SK-N-SH (cell line): Measurements from ENCODE around the gene SLC22A15. TPM values are rescaled to one million over a fixed set of nuclear protein-coding genes. Genes with fewer than 3 reads are reported as not detected.

Experiments
- CTCF ChIA-PET: fragments of 300-600, 350-600 bp; formaldehyde crosslinking; extraction: SDS; loops from one replicate; lab custom pipeline; 2021; lab: Yijun Ruan, JAX
- POLR2A ChIA-PET: fragments of 350-600 bp; sonication (Branson Sonifier 250); formaldehyde crosslinking; extraction: SDS; loops from one replicate; lab custom pipeline; 2020; ENCODE audit warnings: antibody characterized with exemption, inconsistent platforms; lab: Yijun Ruan, JAX
- DNase-seq: peaks from one replicate; pipeline ENCODE4 v3.0.0; 2012
- H2AFZ ChIP-seq: fragments of 200-600 bp; sonication (generic); 2 replicates; pipeline ENCODE4 v1.8.1; 2016; ENCODE audit warnings: antibody characterized with exemption, mild to moderate bottlenecking, low read depth
- H3F3A ChIP-seq: fragments of 200-600 bp; sonication (generic); replicated peaks from 2 replicates; pipeline ENCODE3; 2016; ENCODE audit warnings: antibody characterized with exemption, mild to moderate bottlenecking; ENCODE audit not compliant: insufficient read depth
- H3K27ac ChIP-seq, 2 experiments: fragments of 200-500 bp in 1 of 2; fragments of 200-600 bp in 1 of 2; sonication (Bioruptor generic) in 1 of 2; sonication (generic), shearing (Covaris generic) in 1 of 2; 2 replicates each; pipeline versions ENCODE4 v1.5.1 to v1.6.1; 2014 to 2016; ENCODE audit warnings: low read depth in 2 of 2, inconsistent platforms in 1 of 2, low read length in 1 of 2, mild to moderate bottlenecking in 1 of 2, mixed read lengths in 1 of 2
- H3K27me3 ChIP-seq: fragments of 200-600 bp; sonication (generic), shearing (Covaris generic); 2 replicates; pipeline ENCODE4 v1.6.1; 2016; ENCODE audit warnings: mixed run types; ENCODE audit not compliant: insufficient read depth
- H3K36me3 ChIP-seq, 2 experiments: fragments of 200-500 bp in 1 of 2; fragments of 200-600 bp in 1 of 2; sonication (Bioruptor generic) in 1 of 2; sonication (generic) in 1 of 2; replicated peaks in 1 of 2; 2 replicates each; pipeline versions ENCODE3 to v1.5.1; 2014 to 2016; ENCODE audit warnings: low read length in 1 of 2, mild to moderate bottlenecking in 1 of 2; ENCODE audit not compliant: insufficient read depth in 2 of 2, control insufficient read depth in 1 of 2
- H3K4me1 ChIP-seq, 2 experiments: fragments of 200-500 bp in 1 of 2; fragments of 200-600 bp in 1 of 2; sonication (Bioruptor generic) in 1 of 2; sonication (generic), shearing (Covaris generic) in 1 of 2; 2 replicates each; pipeline versions ENCODE4 v1.5.1 to v1.6.1; 2014 to 2016; ENCODE audit warnings: low read depth in 1 of 2, low read length in 1 of 2, mixed run types in 1 of 2; ENCODE audit not compliant: insufficient read depth in 2 of 2, control insufficient read depth in 1 of 2
- H3K4me2 ChIP-seq: fragments of 200-600 bp; sonication (generic), shearing (Covaris generic); 2 replicates; pipeline ENCODE4 v1.6.1; 2017; ENCODE audit warnings: mixed run types
- H3K4me3 ChIP-seq, 2 experiments: fragments of 200-500 bp in 1 of 2; fragments of 200-600 bp in 1 of 2; sonication (Bioruptor generic) in 1 of 2; sonication (generic), shearing (Covaris generic) in 1 of 2; 2 replicates each; pipeline versions ENCODE4 v1.5.1 to v1.8.1; 2014 to 2016; ENCODE audit warnings: low read depth in 2 of 2, inconsistent platforms in 1 of 2, low read length in 1 of 2, mild to moderate bottlenecking in 1 of 2, mixed read lengths in 1 of 2, moderate library complexity in 1 of 2
- H3K79me2 ChIP-seq: fragments of 200-600 bp; sonication (generic); 2 replicates; pipeline ENCODE4 v1.8.1; 2017; ENCODE audit warnings: mild to moderate bottlenecking; ENCODE audit not compliant: insufficient read depth
- H3K9ac ChIP-seq: fragments of 200-600 bp; sonication (generic); 2 replicates; pipeline ENCODE4 v1.6.1; 2017; ENCODE audit warnings: mixed run types
- H3K9me2 ChIP-seq: fragments of 200-600 bp; sonication (generic); 2 replicates; pipeline ENCODE4 v1.6.1; 2017; ENCODE audit warnings: mixed run types
- H3K9me3 ChIP-seq: fragments of 200-600 bp; sonication (generic); 2 replicates; pipeline ENCODE4 v1.6.1; 2017; ENCODE audit warnings: mixed run types, mild to moderate bottlenecking, moderate library complexity
- H4K20me1 ChIP-seq: fragments of 200-600 bp; sonication (generic); 2 replicates; pipeline ENCODE4 v1.6.1; 2017; ENCODE audit warnings: mild to moderate bottlenecking, mixed run types; ENCODE audit not compliant: insufficient read depth
- ELF1 ChIP-seq: IDR thresholded peaks from 2 replicates; pipeline ENCODE4 v1.4.0; 2012
- EZH2phosphoT487 ChIP-seq: fragments of 200-600 bp; sonication (generic); IDR thresholded peaks from 2 replicates; pipeline ENCODE4 v1.6.1; 2017; ENCODE audit warnings: low read depth, mixed run types, mild to moderate bottlenecking, antibody characterized with exemption, moderate library complexity, borderline replicate concordance
- FOXJ3 ChIP-seq: sonication (generic); formaldehyde crosslinking; IDR thresholded peaks from 2 replicates; pipeline ENCODE4 v1.5.1; 2020; ENCODE audit warnings: mild to moderate bottlenecking, missing genetic modification reagents
- GABPA ChIP-seq: IDR thresholded peaks from 2 replicates; pipeline ENCODE4 v1.4.0; 2012; ENCODE audit warnings: low read depth, mild to moderate bottlenecking
- JUND ChIP-seq: IDR thresholded peaks from 2 replicates; pipeline ENCODE4 v1.4.0; 2012
- MEF2A ChIP-seq: IDR thresholded peaks from 2 replicates; pipeline ENCODE4 v1.4.0; 2012; ENCODE audit warnings: low read depth, borderline replicate concordance
- NRF1 ChIP-seq: IDR thresholded peaks from 2 replicates; pipeline ENCODE4 v1.6.1; 2012; ENCODE audit warnings: low read depth, mild to moderate bottlenecking, low read length
- POLR2AphosphoS5 ChIP-seq: IDR thresholded peaks from 2 replicates; pipeline ENCODE4 v1.6.1; 2012; ENCODE audit warnings: low read depth, low read length
- RCOR1 ChIP-seq: fragments of 150-350 bp; IDR thresholded peaks from 2 replicates; pipeline ENCODE4 v1.6.1; 2017; ENCODE audit warnings: antibody characterized with exemption, low read length
- RFX5 ChIP-seq: IDR thresholded peaks from 2 replicates; pipeline ENCODE4 v1.6.1; 2012; ENCODE audit warnings: mild to moderate bottlenecking, improper control_type of control experiment, low read length
- SMC3 ChIP-seq: IDR thresholded peaks from 2 replicates; pipeline ENCODE4 v1.6.1; 2012; ENCODE audit warnings: low read depth, low read length, improper control_type of control experiment
- TAF1 ChIP-seq: IDR thresholded peaks from 2 replicates; pipeline ENCODE4 v1.6.1; 2012; ENCODE audit warnings: low read depth, mild to moderate bottlenecking, low read length, moderate library complexity, borderline replicate concordance
- USF2 ChIP-seq: fragments of 150-350 bp; IDR thresholded peaks from 2 replicates; pipeline ENCODE4 v1.6.1; 2017; ENCODE audit warnings: antibody characterized with exemption, low read length, low read depth, borderline replicate concordance
- WGBS: methylation state at CpG from one replicate; pipeline ENCODE4 v1.1.6; 2017; ENCODE audit warnings: low lambda C conversion rate; 5-methylcytosine and 5-hydroxymethylcytosine counted together
- polyA plus RNA-seq, 3 experiments: library from polyadenylated mRNA; depleted of rRNA; stranded (reverse); fragments of >200 nt; gene quantifications; 2 replicates each; pipeline ENCODE4 v1.2.3, GENCODE V29; 2012
- TF ChIP-seq, protein P1 (sequence below): fragments of 200-600 bp; sonication (generic); IDR thresholded peaks from 2 replicates; pipeline ENCODE4 v1.6.1; 2017; ENCODE audit warnings: antibody characterized with exemption, mild to moderate bottlenecking, moderate library complexity
- TF ChIP-seq, protein P2 (sequence below): IDR thresholded peaks from 2 replicates; pipeline ENCODE4 v1.4.0; 2012; ENCODE audit warnings: low read depth, borderline replicate concordance
- TF ChIP-seq, protein P3 (sequence below): IDR thresholded peaks from 2 replicates; pipeline ENCODE4 v1.6.1; 2012; ENCODE audit warnings: mild to moderate bottlenecking, low read depth, low read length, moderate library complexity
- TF ChIP-seq, protein P4 (sequence below): IDR thresholded peaks from 2 replicates; pipeline ENCODE4 v1.4.0; 2012; ENCODE audit warnings: low read depth
- TF ChIP-seq, protein P5 (sequence below): IDR thresholded peaks from 2 replicates; pipeline ENCODE4; 2012

The SLC22A15 gene
- polyA plus RNA-seq, 1 of the 3 experiments (the other 2 are of a cell fraction), result 0.13 TPM

- no peaks in the 10 kb centered on the region for H4K20me1 ChIP-seq
- ChIA-PET POLR2A (no interaction called here), CTCF (interaction anchor here (0.8 to 4.7 kb wide), 8 partner anchors 11 to 502 kb away, joined by 3 to 87 read pairs (median 4); no protein-coding TSS in a partner anchor)
- no peaks in the 10 kb centered on the region for H3K79me2 ChIP-seq
- no peak overlapping the region for H3K9ac ChIP-seq
- no peaks in the 10 kb centered on the region for H3K36me3 ChIP-seq
- H3F3A ChIP-seq, result no peaks in the 10 kb centered on the region
- H3K4me3 ChIP-seq, result no peak overlapping the region
- no peak overlapping the region for H2AFZ ChIP-seq
- WGBS, result 38% methylated on average over 2 of the region's 3 CpGs
- H3K9me2 ChIP-seq, result no peaks in the 10 kb centered on the region
- TF ChIP-seq GABPA (no peak), RCOR1 (no peak), USF2 (no peak), JUND (no peak), MEF2A (no peak), RFX5 (no peak), POLR2AphosphoS5 (no peak), NRF1 (no peak), TAF1 (no peak), FOXJ3 (no peak), EZH2phosphoT487 (no peak), SMC3 (no peak), ELF1 (no peak)
- TF ChIP-seq, protein P1, sequence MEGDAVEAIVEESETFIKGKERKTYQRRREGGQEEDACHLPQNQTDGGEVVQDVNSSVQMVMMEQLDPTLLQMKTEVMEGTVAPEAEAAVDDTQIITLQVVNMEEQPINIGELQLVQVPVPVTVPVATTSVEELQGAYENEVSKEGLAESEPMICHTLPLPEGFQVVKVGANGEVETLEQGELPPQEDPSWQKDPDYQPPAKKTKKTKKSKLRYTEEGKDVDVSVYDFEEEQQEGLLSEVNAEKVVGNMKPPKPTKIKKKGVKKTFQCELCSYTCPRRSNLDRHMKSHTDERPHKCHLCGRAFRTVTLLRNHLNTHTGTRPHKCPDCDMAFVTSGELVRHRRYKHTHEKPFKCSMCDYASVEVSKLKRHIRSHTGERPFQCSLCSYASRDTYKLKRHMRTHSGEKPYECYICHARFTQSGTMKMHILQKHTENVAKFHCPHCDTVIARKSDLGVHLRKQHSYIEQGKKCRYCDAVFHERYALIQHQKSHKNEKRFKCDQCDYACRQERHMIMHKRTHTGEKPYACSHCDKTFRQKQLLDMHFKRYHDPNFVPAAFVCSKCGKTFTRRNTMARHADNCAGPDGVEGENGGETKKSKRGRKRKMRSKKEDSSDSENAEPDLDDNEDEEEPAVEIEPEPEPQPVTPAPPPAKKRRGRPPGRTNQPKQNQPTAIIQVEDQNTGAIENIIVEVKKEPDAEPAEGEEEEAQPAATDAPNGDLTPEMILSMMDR, result no peak
- TF ChIP-seq, protein P2, sequence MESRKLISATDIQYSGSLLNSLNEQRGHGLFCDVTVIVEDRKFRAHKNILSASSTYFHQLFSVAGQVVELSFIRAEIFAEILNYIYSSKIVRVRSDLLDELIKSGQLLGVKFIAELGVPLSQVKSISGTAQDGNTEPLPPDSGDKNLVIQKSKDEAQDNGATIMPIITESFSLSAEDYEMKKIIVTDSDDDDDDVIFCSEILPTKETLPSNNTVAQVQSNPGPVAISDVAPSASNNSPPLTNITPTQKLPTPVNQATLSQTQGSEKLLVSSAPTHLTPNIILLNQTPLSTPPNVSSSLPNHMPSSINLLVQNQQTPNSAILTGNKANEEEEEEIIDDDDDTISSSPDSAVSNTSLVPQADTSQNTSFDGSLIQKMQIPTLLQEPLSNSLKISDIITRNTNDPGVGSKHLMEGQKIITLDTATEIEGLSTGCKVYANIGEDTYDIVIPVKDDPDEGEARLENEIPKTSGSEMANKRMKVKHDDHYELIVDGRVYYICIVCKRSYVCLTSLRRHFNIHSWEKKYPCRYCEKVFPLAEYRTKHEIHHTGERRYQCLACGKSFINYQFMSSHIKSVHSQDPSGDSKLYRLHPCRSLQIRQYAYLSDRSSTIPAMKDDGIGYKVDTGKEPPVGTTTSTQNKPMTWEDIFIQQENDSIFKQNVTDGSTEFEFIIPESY, result no peak
- TF ChIP-seq, protein P3, sequence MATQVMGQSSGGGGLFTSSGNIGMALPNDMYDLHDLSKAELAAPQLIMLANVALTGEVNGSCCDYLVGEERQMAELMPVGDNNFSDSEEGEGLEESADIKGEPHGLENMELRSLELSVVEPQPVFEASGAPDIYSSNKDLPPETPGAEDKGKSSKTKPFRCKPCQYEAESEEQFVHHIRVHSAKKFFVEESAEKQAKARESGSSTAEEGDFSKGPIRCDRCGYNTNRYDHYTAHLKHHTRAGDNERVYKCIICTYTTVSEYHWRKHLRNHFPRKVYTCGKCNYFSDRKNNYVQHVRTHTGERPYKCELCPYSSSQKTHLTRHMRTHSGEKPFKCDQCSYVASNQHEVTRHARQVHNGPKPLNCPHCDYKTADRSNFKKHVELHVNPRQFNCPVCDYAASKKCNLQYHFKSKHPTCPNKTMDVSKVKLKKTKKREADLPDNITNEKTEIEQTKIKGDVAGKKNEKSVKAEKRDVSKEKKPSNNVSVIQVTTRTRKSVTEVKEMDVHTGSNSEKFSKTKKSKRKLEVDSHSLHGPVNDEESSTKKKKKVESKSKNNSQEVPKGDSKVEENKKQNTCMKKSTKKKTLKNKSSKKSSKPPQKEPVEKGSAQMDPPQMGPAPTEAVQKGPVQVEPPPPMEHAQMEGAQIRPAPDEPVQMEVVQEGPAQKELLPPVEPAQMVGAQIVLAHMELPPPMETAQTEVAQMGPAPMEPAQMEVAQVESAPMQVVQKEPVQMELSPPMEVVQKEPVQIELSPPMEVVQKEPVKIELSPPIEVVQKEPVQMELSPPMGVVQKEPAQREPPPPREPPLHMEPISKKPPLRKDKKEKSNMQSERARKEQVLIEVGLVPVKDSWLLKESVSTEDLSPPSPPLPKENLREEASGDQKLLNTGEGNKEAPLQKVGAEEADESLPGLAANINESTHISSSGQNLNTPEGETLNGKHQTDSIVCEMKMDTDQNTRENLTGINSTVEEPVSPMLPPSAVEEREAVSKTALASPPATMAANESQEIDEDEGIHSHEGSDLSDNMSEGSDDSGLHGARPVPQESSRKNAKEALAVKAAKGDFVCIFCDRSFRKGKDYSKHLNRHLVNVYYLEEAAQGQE, result no peak
- TF ChIP-seq, protein P4, sequence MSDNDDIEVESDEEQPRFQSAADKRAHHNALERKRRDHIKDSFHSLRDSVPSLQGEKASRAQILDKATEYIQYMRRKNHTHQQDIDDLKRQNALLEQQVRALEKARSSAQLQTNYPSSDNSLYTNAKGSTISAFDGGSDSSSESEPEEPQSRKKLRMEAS, result no peak
- TF ChIP-seq, protein P5, sequence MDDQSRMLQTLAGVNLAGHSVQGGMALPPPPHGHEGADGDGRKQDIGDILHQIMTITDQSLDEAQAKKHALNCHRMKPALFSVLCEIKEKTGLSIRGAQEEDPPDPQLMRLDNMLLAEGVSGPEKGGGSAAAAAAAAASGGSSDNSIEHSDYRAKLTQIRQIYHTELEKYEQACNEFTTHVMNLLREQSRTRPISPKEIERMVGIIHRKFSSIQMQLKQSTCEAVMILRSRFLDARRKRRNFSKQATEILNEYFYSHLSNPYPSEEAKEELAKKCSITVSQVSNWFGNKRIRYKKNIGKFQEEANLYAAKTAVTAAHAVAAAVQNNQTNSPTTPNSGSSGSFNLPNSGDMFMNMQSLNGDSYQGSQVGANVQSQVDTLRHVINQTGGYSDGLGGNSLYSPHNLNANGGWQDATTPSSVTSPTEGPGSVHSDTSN, result no peak
- no peaks in the 10 kb centered on the region for H3K9me3 ChIP-seq
- no peak for DNase-seq
- H3K27ac ChIP-seq, result no peak overlapping the region
- H3K27me3 ChIP-seq, result no peaks in the 10 kb centered on the region
- H3K4me2 ChIP-seq, result no peak overlapping the region
- H3K4me1 ChIP-seq, result no peaks in the 10 kb centered on the region; a peak in 1 of 4 replicates
These were observed 7.3 kb downstream of the SLC22A15 start for GRCh38 chr1:115983584-115983983.
